GM21576 (cell line): ENCODE data around the gene IL1RAPL1.
"Not testable (repeated sequence)": the region's sequence is repeated elsewhere in the genome, so short reads cannot be mapped to it uniquely, and the experiment has no call there.

Experiments used
- ATAC-seq: cut with Tn5 transposase; IDR thresholded peaks from one replicate; pipeline ENCODE4 v1.9.1; 2021; ENCODE audit warnings: mild to moderate bottlenecking, moderate library complexity; ENCODE audit not compliant: unreplicated experiment

IL1RAPL1 gene

GRCh38 chrX:29243942-29244341, 656.7 kb downstream of the IL1RAPL1 start:
- ATAC-seq: no peak

GRCh38 chrX:29254515-29254914, 667.3 kb downstream of the IL1RAPL1 start:
- no peak for ATAC-seq

- ATAC-seq: no peak
Observed at GRCh38 chrX:29257521-29257920, 670.3 kb downstream of the IL1RAPL1 start.

- no peak for ATAC-seq
Observed at GRCh38 chrX:29269390-29269789, 682.1 kb downstream of the IL1RAPL1 start.

DNA sequence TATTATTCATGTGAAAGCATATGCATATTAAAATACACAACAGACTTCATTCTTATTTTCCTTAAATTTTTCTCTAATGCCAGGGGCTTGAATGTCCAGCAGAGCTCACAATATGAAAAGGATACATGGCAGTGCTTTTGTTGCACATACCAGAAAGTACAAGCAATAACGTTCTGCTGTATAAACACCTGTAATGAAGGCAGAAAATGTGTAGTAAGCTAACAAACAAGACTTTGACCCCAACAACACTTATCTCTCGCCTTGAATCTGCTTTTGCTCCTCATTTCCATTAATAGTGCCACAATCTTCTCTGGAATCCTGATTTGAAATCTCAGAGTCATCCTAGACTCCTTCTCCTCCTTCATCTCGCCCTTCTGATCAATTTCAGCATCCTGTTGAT, 687.3 kb downstream of the IL1RAPL1 start:
- ATAC-seq: no peak

GRCh38 chrX:29275928-29276327, 688.7 kb downstream of the IL1RAPL1 start:
- no peak for ATAC-seq

DNA sequence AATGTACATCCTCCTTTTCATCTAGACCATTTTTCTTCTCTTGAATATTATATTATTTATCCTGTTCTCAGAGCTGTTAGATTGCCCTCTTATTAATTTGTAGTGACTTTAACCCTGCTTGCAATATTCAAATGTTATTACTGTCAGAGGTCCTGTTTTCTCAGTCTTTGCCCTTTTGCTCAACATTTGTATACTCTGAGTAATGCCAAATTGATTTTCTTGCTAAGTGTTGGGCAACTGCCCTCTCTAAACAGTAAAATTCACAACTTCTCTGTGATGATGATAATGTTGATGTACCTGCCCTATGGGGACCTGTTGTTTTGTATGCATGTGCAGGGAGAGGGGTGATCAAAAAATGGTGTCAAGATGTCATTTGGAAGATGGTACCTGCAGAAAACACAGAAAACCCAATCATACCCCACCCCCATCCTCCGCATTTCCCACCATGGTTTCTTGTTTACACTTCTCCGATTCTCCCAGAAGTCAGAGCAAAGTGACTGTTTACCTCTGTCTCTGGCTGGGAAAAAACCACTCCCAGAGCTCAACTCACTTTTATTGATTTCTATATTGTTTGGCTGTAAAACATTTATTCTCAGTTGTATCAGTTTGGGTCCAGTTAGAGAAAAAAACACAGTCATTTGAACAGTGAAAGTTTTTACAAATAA, 694.0 kb downstream of the IL1RAPL1 start:
- ATAC-seq: no peak

DNA sequence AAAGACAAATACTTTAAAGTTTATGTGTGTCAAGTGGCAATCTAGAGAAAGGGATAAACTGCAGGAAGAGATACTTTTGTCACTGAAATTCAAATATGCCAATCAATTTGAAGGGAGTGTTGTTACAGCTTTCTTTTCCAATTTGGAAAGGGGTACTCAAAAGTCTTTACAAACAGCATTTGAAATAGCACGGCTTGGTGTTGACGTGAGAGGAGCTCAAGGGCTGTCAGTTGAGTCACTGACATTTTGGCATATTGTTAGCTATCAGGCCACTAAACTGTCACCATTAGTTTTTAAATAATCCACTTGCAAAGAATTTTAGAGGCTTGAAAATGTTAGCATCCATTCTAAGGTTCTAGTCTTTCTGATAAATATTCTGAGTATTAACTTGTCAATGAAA, 698.4 kb downstream of the IL1RAPL1 start:
- no peak for ATAC-seq

GRCh38 chrX:29295987-29296680, 708.9 kb downstream of the IL1RAPL1 start:
- no peak for ATAC-seq

DNA sequence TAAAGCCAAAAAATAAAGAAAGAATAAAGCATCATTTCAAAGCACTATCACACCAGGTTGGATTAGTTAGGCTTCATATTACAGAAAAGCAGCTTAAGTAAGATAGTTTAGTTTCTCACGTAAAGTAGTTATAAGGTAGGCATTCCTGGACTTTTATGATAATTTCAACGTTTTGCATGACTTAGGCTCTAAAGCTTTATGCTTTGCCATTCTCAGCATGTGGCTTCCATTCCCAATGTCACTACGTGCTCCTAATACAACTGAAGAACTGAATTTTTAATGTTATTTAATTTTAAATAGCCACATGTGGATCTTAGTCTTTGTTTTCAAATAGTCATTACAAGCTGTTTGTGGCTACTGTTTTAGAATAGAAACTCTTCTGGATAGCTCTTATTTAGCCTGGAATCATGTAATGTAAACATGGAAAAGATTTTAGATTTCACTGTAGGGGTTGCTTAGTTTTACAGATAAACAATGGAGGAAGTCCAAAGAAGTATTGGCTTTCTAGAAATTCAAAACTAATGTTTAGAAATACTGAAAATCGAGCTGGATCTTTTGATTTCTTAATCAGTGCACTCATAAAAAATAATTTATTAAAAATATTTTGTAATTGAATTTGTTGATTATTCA, 710.0 kb downstream of the IL1RAPL1 start:
- no peak for ATAC-seq

DNA sequence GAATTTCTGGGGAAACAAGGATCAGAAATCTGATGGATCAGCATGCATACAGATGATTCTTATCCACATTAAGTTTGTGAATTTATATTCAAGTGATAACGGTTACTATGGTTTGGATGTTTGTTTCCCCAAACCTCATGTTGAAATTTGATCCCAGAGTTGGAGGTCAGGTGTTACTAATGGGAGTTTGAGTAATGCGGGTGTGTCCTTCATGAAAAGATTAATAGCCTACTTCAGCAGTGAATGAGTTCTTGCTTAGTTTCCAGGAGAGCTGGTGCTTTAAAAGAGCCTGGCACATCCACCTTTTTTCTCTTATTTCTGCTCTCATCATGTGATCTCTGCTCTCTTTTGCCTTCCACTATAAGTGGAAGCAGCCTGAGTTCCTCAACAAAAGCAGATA, 712.4 kb downstream of the IL1RAPL1 start:
- no peak for ATAC-seq

- ATAC-seq: no peak
Observed at GRCh38 chrX:29308726-29309125, 721.5 kb downstream of the IL1RAPL1 start.

GRCh38 chrX:29315931-29316330, 728.7 kb downstream of the IL1RAPL1 start:
- no peak for ATAC-seq

DNA sequence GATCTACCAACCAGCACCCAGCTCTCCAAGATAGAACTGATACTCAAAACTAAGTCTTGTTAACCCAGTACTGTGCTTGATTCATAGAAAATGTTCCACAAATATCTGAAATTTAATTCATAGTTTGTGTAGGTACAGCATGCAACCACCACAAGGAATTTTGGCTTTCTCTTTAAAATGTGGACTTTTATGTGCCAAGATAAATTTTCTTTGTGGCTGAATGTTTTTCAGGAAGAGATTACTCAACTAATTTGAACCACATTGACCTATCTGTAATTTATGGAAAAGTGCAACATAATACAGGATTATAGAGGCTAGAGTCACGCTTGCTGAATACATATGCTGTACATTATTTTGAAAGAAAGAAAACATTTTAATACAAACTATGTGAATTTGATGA, 730.8 kb downstream of the IL1RAPL1 start:
- ATAC-seq: no peak

- ATAC-seq: not testable (repeated sequence)
Observed at GRCh38 chrX:29332429-29332828, 745.2 kb downstream of the IL1RAPL1 start.

DNA sequence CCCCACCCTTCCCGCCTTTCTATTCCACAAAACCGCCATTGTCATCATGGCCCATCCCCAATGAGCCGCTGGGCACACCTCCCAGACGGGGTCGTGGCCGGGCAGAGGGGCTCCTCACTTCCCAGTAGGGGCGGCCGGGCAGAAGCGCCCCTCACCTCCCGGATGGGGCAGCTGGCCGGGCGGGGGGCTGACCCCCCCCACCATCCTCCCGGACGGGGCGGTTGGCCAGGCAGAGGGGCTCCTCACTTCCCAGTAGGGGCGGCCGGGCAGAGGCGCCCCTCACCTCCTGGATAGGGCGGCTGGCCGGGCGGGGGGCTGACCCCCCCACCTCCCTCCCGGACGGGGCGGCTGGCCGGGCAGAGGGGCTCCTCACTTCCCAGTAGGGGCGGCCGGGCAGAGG, 745.8 kb downstream of the IL1RAPL1 start:
- not testable (repeated sequence) for ATAC-seq

DNA sequence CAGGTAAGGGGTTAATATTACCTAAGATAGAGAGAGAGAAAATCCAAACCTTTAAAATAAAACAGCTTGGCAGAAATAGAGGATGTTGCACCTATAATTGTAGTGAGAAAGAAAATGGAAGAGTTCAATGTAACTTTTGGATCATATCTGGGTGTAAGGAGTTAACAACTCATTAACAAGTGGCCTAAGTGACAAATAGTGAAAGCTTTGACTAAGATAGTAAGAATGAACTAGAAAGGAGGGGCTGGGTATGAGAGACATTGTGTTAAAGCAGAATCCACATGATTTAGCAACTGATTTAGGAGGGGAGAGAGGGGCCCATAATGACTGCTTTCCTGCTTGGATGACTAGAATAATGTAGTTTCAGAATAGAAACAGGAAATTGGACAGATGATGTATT, 761.0 kb downstream of the IL1RAPL1 start:
- no peak for ATAC-seq

GRCh38 chrX:29359276-29359675, 772.0 kb downstream of the IL1RAPL1 start:
- no peak for ATAC-seq

DNA sequence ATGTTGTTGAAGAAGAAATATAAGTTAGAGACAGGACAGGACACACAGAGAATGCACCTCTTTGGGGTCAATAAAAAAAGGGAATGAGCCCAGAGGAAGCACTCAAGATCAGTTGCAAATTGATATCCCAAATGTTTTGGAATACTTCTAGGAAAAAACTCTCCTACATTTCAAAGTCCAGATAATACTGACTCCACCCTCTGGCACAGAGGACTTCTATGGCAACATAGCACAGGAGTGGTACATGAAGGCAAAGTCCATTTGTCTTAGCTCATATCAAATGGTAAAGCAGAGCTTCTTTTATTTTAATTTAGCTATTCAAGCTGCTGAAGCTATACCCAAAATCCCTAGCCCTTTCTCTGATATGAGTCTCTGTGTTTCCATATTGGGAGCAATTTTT, 787.5 kb downstream of the IL1RAPL1 start:
- not testable (repeated sequence) for ATAC-seq

- no peak for ATAC-seq
Observed at GRCh38 chrX:29376584-29376983, 789.3 kb downstream of the IL1RAPL1 start.

DNA sequence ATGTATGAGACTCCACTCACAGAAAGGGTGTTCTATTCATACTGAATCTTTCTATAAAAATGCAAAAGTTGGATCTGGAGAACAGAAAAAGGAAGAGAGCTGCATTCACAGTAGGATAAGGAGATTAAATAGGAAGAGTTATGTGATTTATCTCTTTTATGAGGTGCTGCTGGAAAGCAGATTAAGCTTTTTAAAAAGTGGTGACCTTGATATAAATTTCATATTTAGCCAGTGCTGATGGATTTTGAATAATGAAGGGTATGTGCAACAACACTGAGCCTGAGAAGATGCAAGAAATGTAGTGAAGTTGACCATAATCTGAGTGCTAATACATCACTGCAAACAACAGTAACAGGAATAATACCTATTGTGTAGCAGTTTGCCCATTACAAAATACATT, 795.6 kb downstream of the IL1RAPL1 start:
- no peak for ATAC-seq

DNA sequence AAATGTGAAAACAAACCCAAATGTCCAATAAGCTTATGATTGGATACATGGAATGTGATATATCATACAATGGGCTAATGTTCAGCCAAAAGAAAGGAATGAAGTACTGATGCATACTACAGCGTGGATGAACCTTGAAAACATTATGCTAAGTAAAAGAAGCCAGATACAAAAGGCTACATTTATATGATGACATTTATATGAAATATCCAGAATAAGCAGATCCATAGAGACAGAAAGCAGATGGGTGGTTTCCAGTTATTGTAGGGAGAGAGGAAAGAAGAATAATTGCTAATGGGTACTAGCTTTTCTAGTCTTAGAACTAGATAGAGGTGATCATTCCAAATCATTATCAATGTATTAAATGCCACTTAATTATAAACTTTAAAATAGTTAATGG, 801.3 kb downstream of the IL1RAPL1 start:
- ATAC-seq: no peak
